Sigmoid colon (tissue), 7 donors: ENCODE data around the gene CHCHD10. TPM values are rescaled to one million over a fixed set of nuclear protein-coding genes. Genes with fewer than 3 reads are reported as not detected.
A peak's percentile ranks its signal among the peaks of the same experiment; 100 is the strongest.
"Not testable (repeated sequence)": the region's sequence is repeated elsewhere in the genome, so short reads cannot be mapped to it uniquely, and the experiment has no call there.

Source experiments
- DNase-seq: peaks from one replicate; pipeline ENCODE4 v3.0.0-alpha.2; 2019
- H3K27ac ChIP-seq, 4 donors: fragments of 200-600 bp; sonication (generic); one replicate each; pipeline ENCODE4 v1.5.1; 2016 to 2019; ENCODE audit warnings: mild to moderate bottlenecking in 1 of 4
- H3K27me3 ChIP-seq, 3 donors: fragments of 200-600 bp; sonication (generic); one replicate each; pipeline ENCODE4 v1.5.1; 2019; ENCODE audit warnings: mild to moderate bottlenecking in 1 of 3
- H3K36me3 ChIP-seq, 4 donors: fragments of 200-600 bp; sonication (generic); one replicate each; pipeline ENCODE4 v1.5.1; 2016 to 2019
- H3K4me1 ChIP-seq, 4 donors: fragments of 200-600 bp; sonication (generic); one replicate each; pipeline ENCODE4 v1.5.1; 2017 to 2019
- H3K4me3 ChIP-seq, 4 donors: fragments of 200-600 bp; sonication (generic); one replicate each; pipeline ENCODE4 v1.5.1; 2017 to 2019; ENCODE audit warnings: mild to moderate bottlenecking in 2 of 4, moderate library complexity in 1 of 4
- H3K9me3 ChIP-seq, 4 donors: fragments of 200-600 bp in 3 of 4; sonication (generic) in 3 of 4; one replicate each; pipeline versions ENCODE4 v1.5.1 to v1.6.1; 2013 to 2019
- CTCF ChIP-seq, 4 experiments: fragments of 450-650 bp in 3 of 4; fragments of 200-600 bp in 1 of 4; IDR thresholded peaks; one replicate each; pipeline ENCODE4 v1.5.1; 2016 to 2019; ENCODE audit warnings: antibody characterized with exemption in 4 of 4, mild to moderate bottlenecking in 3 of 4, moderate library complexity in 2 of 4
- EP300 ChIP-seq, 4 donors: sonication (generic); formaldehyde crosslinking; IDR thresholded peaks; one replicate each; pipeline ENCODE4 v1.6.1; 2017; ENCODE audit warnings: antibody characterized with exemption in 4 of 4
- POLR2A ChIP-seq, 2 donors: fragments of 450-650 bp; IDR thresholded peaks; one replicate each; pipeline ENCODE4 v1.6.1; 2016; ENCODE audit warnings: antibody characterized with exemption in 2 of 2, mild to moderate bottlenecking in 2 of 2, moderate library complexity in 2 of 2
- POLR2AphosphoS5 ChIP-seq, 4 donors: sonication (generic); formaldehyde crosslinking; IDR thresholded peaks; one replicate each; pipeline ENCODE4 v1.6.1; 2017; ENCODE audit warnings: antibody characterized with exemption in 4 of 4
- WGBS, 2 donors: extraction: QIAGEN DNeasy Blood & Tissue Kit; methylation state at CpG; one replicate each; pipeline ENCODE4 v1.1.7; 2013; 5-methylcytosine and 5-hydroxymethylcytosine counted together
- intact Hi-C: fragments of 100-400 bp; cut with DNase I; formaldehyde crosslinking; loops from one replicate; pipeline ENCODE4 v1.15.1; 2023
- polyA plus RNA-seq, 3 donors: library from polyadenylated mRNA; stranded (reverse); fragments of 200-250 nt; gene quantifications; one replicate each; pipeline ENCODE4 v1.2.3, GENCODE V29; 2013
- total RNA-seq, 4 donors: library from RNA; depleted of rRNA; stranded (reverse); fragments of >200 nt; gene quantifications; one replicate each; pipeline ENCODE4 v1.1.0, GENCODE V29; 2016
- donor health status: healthy with polysubstance abuse.
- donor health status: Bipolar disorder and iron deficiency.
- donor health status: healthy.

The CHCHD10 gene
- total and polyA plus RNA-seq, 7 donors: 5.7 to 336 (median 51.5) TPM

- DNase-seq: no peak
- Histone ChIP-seq H3K27ac (peak overlapping the region in 3 of 4 donors; percentile 1 to 26 (median 14)), H3K9me3 (no peaks in the 10 kb centered on the region), H3K36me3 (peaks cover 16 to 40% (median 18%) of the 10 kb centered on the region in 4 donors), H3K27me3 (no peaks in the 10 kb centered on the region), H3K4me3 (no peak overlapping the region), H3K4me1 (no peaks in the 10 kb centered on the region)
- intact Hi-C loops: no loop called here
- no peak for TF ChIP-seq POLR2AphosphoS5 (IDR thresholded peaks at IDR 0.05)
- TF ChIP-seq EP300 (IDR thresholded peaks at IDR 0.05): no peak
- no peak for TF ChIP-seq POLR2A (IDR thresholded peaks at IDR 0.05)
- no peak for TF ChIP-seq CTCF (IDR thresholded peaks at IDR 0.05)
- 81 to 82% methylated on average over 7 of the region's 7 CpGs for WGBS, 2 donors
These were observed 25.1 kb downstream of the CHCHD10 start for GRCh38 chr22:23742505-23743264.

DNA sequence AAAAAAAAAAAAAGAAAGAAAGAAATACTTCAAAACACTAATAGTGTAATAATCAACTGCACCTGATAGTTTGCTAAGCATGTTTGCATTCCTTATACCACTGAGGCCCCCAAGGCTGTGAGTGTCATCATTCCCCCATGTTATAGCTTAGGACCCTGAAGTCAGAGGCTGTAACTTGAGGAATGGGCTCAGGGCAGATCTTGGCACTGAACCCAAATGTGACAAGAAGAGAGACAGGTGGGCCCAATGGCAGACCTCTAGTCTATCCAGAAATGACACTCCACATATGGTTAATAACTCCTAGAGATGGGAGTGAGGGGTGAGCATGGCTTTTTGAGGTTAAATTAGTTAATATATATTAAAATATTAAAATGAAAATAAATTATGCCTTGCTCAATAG, 30.1 kb downstream of the CHCHD10 start:
- Histone ChIP-seq H3K36me3 (peaks cover 0 to 14% (median 0%) of the 10 kb centered on the region in 4 donors), H3K27me3 (no peaks in the 10 kb centered on the region), H3K4me3 (no peak overlapping the region), H3K27ac (no peak overlapping the region), H3K9me3 (no peaks in the 10 kb centered on the region), H3K4me1 (no peaks in the 10 kb centered on the region)
- TF ChIP-seq CTCF (IDR thresholded peaks at IDR 0.05): no peak
- DNase-seq: no peak
- intact Hi-C loops: no loop called here

GRCh38 chr22:23728108-23728507, 39.7 kb downstream of the CHCHD10 start:
- H3K27me3 ChIP-seq, H3K27ac ChIP-seq, H3K9me3 ChIP-seq, H3K4me1 ChIP-seq, intact Hi-C loops, H3K36me3 ChIP-seq, H3K4me3 ChIP-seq: not testable (repeated sequence)
- WGBS, 2 donors: 88 to 89% methylated on average over 4 of the region's 4 CpGs
- peak; percentile 27 for DNase-seq

DNA sequence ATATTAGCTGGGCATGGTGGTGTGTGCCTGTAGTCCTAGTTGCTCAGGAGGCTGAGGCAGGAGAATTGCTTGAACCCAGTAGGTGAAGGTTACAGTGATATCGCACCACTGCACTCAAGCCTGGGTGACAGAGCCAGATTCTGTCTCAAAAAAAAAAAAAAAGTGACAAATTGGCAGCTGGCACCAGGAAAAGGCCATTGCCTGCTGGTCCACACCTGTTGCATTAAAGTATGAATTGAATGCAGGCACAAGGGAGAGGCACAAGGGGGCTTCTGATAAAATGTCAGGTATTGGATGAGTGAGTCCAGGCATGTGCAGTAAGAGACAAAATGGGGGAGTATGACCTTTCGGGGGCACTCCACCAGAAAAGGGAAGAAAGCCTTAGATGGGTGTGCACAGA, 45.0 kb downstream of the CHCHD10 start:
- Histone ChIP-seq H3K27me3 (no peaks in the 10 kb centered on the region), H3K4me1 (no peaks in the 10 kb centered on the region), H3K36me3 (no peaks in the 10 kb centered on the region), H3K4me3 (no peak overlapping the region), H3K27ac (no peak overlapping the region), H3K9me3 (no peaks in the 10 kb centered on the region)
- TF ChIP-seq POLR2A (IDR thresholded peaks at IDR 0.05) (no peak), POLR2AphosphoS5 (IDR thresholded peaks at IDR 0.05) (no peak), CTCF (IDR thresholded peaks at IDR 0.05) (no peak), EP300 (IDR thresholded peaks at IDR 0.05) (no peak)
- intact Hi-C loops: no loop called here
- WGBS, 2 donors: 76 to 83% methylated on average over 2 of the region's 2 CpGs
- DNase-seq: no peak

- H3K4me1 ChIP-seq: peaks cover 0 to 4% (median 3%) of the 10 kb centered on the region in 4 donors
- no peak for DNase-seq
- H3K36me3 ChIP-seq: no peaks in the 10 kb centered on the region
- no peak overlapping the region for H3K27ac ChIP-seq
- intact Hi-C loops: no loop called here
- H3K27me3 ChIP-seq: no peaks in the 10 kb centered on the region
- WGBS, 2 donors: 73 to 85% methylated on average over 4 of the region's 4 CpGs
- no peaks in the 10 kb centered on the region for H3K9me3 ChIP-seq
- no peak for TF ChIP-seq EP300 (IDR thresholded peaks at IDR 0.05)
- no peak for TF ChIP-seq POLR2A (IDR thresholded peaks at IDR 0.05)
- no peak for TF ChIP-seq CTCF (IDR thresholded peaks at IDR 0.05)
- TF ChIP-seq POLR2AphosphoS5 (IDR thresholded peaks at IDR 0.05): no peak
- H3K4me3 ChIP-seq: no peak overlapping the region
These were observed 45.6 kb downstream of the CHCHD10 start for GRCh38 chr22:23722160-23722559.
